SK-N-SH (cell line): ENCODE measurements around the gene COL1A2.

ENCODE experiments used
- CTCF ChIP-seq: fragments of 200-600 bp; sonication (generic); IDR thresholded peaks from 2 replicates; pipeline ENCODE4 v1.6.1; 2017; ENCODE audit warnings: antibody characterized with exemption, mild to moderate bottlenecking, moderate library complexity
- PBX3 ChIP-seq: IDR thresholded peaks from 2 replicates; pipeline ENCODE4; 2012
- POLR2AphosphoS5 ChIP-seq: IDR thresholded peaks from 2 replicates; pipeline ENCODE4 v1.6.1; 2012; ENCODE audit warnings: low read depth, low read length
- RCOR1 ChIP-seq: fragments of 150-350 bp; IDR thresholded peaks from 2 replicates; pipeline ENCODE4 v1.6.1; 2017; ENCODE audit warnings: antibody characterized with exemption, low read length
- SIN3A ChIP-seq: IDR thresholded peaks from 2 replicates; pipeline ENCODE4 v1.6.1; 2012; ENCODE audit warnings: low read depth, mild to moderate bottlenecking, low read length, moderate library complexity, borderline replicate concordance
- TAF1 ChIP-seq: IDR thresholded peaks from 2 replicates; pipeline ENCODE4 v1.6.1; 2012; ENCODE audit warnings: low read depth, mild to moderate bottlenecking, low read length, moderate library complexity, borderline replicate concordance
- ZBTB33 ChIP-seq: IDR thresholded peaks from 2 replicates; pipeline ENCODE4 v1.4.0; 2012; ENCODE audit warnings: low read depth, borderline replicate concordance

- no peak for TF ChIP-seq CTCF
- no peak for TF ChIP-seq POLR2AphosphoS5
- TF ChIP-seq ZBTB33 = no peak
- TF ChIP-seq RCOR1 = no peak
- TF ChIP-seq TAF1 = no peak
- TF ChIP-seq PBX3 = no peak
- no peak for TF ChIP-seq SIN3A
These were observed 41.8 kb upstream of the COL1A2 start for GRCh38 chr7:94352887-94353286.
